ENCODE measurements around the gene PARD3.

Gene PARD3

GRCh38 chr10:34817054-34817453 is 2.0 kb upstream of the PARD3 start:
- H3K4me3 ChIP-seq (ENCODE audit: low read depth, low read length): no peak overlapping the region
- DNase-seq (ENCODE audit: low read depth, low spot score): no peak
- ChIA-PET POLR2A (interaction anchor here (0.6 kb wide), 1 partner anchor 141 kb away, joined by 3 read pairs; no protein-coding TSS in a partner anchor), CTCF (interaction anchor here (0.8 kb wide), 1 partner anchor 151 kb away, joined by 3 read pairs; no protein-coding TSS in a partner anchor)
- no peak for TF ChIP-seq CTCF (IDR thresholded peaks at IDR 0.05; ENCODE audit: insufficient read depth, low read length, missing control alignments)

- H3K4me3 ChIP-seq (ENCODE audit: low read depth, low read length): peak overlapping the region; percentile 70
- CTCF ChIA-PET: interaction anchor here (0.8 kb wide), 1 partner anchor 8 kb away, joined by 3 read pairs; no protein-coding TSS in a partner anchor
- DNase-seq (ENCODE audit: low read depth, low spot score): no peak
- no peak for TF ChIP-seq CTCF (IDR thresholded peaks at IDR 0.05; ENCODE audit: insufficient read depth, low read length, missing control alignments)
- POLR2A ChIA-PET: interaction anchor here (0.8 kb wide), 1 partner anchor 23 kb away, joined by 3 read pairs; no protein-coding TSS in a partner anchor
These were observed 1.5 kb upstream of the PARD3 start for GRCh38 chr10:34816501-34817002.

DNA sequence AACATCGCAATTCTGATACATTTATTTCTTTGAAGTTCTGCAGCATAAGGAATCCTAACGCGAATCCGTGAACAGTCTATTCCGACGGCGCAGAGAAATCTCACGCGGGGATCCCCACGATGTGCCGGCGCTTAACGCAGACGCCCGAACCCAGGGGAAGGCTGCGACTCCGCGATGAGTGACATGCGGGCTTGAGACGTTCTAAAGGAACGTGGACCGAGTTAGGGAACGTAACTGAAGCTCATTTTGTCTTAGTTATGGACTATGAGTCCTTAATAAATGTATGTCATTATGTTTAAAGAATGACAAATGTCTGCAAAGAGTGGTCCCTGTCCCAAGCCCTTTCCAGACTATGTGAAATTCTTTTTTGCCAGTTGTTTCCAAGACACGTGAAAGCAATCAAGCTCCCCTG is 995 bp upstream of the PARD3 start:
- TF ChIP-seq CTCF (IDR thresholded peaks at IDR 0.05; ENCODE audit: insufficient read depth, low read length, missing control alignments): no peak
- CTCF ChIA-PET: interaction anchor here (0.8 kb wide), 1 partner anchor 8 kb away, joined by 3 read pairs; no protein-coding TSS in a partner anchor
- POLR2A ChIA-PET: interaction anchor here (0.5 to 0.8 kb wide), 3 partner anchors 23 to 179 kb away, joined by 3 read pairs; no protein-coding TSS in a partner anchor
- peak overlapping the region; percentile 70 for H3K4me3 ChIP-seq (ENCODE audit: low read depth, low read length)
- no peak for DNase-seq (ENCODE audit: low read depth, low spot score)

DNA sequence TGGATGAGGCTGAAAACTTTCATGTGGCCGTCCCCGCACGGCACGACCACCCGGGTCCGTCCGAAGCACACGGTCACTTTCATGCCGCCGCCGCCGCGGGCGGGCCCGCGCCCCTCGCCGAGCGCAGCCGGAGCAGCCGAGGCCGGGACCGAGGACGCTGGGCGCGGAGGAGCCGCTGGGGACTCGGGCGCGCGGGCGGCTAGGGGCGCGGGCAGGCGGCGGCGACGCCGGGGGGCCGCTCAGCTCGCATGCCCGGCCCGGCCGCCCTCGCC is 247 bp downstream of the PARD3 start:
- peak overlapping the region; percentile 70 for H3K4me3 ChIP-seq (ENCODE audit: low read depth, low read length)
- DNase-seq (ENCODE audit: low read depth, low spot score): no peak
- no peak for TF ChIP-seq CTCF (IDR thresholded peaks at IDR 0.05; ENCODE audit: insufficient read depth, low read length, missing control alignments)
- CTCF ChIA-PET: no interaction called here
- POLR2A ChIA-PET: no interaction called here

- TF ChIP-seq CTCF (IDR thresholded peaks at IDR 0.05; ENCODE audit: insufficient read depth, low read length, missing control alignments): no peak
- POLR2A ChIA-PET: interaction anchor here (0.6 kb wide), 1 partner anchor 203 kb away, joined by 3 read pairs; no protein-coding TSS in a partner anchor
- H3K4me3 ChIP-seq (ENCODE audit: low read depth, low read length): peak overlapping the region; percentile 70
- CTCF ChIA-PET: interaction anchor here (1.5 kb wide), 1 partner anchor 90 kb away, joined by 3 read pairs; no protein-coding TSS in a partner anchor
- no peak for DNase-seq (ENCODE audit: low read depth, low spot score)
These were observed 728 bp downstream of the PARD3 start for GRCh38 chr10:34814223-34814912.

DNA sequence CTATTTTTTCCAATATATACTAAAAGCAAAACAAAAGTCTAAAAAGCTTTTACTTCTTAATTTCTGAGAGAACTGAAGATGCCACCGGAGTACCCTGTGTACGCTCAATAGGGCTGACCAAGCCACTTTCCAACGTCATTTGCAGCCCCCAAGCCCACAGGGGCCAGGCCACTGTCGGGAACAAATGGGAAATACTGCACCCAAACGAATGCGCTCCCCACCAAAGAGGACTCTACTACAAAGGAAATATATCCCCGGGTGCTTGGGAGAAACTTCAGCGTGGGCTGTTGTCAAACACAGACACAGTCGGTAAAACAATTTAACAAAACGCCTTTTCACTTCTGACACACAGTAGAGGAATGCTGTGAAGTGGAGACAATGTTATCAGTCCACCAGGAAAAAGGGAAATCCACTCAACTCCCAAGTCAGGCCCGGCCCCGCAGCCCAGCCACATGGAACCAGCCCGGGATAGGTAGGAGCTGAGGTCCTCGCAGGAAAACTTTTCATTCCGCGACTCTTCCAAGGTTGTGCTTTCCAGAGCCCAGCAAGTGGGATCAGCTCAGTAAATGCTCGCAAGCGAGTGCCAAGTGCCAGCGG is 1.4 kb downstream of the PARD3 start:
- POLR2A ChIA-PET: interaction anchor here (0.6 kb wide), 1 partner anchor 204 kb away, joined by 3 read pairs; no protein-coding TSS in a partner anchor
- TF ChIP-seq CTCF (IDR thresholded peaks at IDR 0.05; ENCODE audit: insufficient read depth, low read length, missing control alignments): no peak
- CTCF ChIA-PET: interaction anchor here (1.5 kb wide), 1 partner anchor 90 kb away, joined by 3 read pairs; no protein-coding TSS in a partner anchor
- DNase-seq (ENCODE audit: low read depth, low spot score): no peak
- peak overlapping the region; percentile 70 for H3K4me3 ChIP-seq (ENCODE audit: low read depth, low read length)

Measured in AG04449 (cell line).